Peyer's patch (tissue), 4 donors: ENCODE results near the gene GAP43. TPM values are rescaled to one million over a fixed set of nuclear protein-coding genes. Genes with fewer than 3 reads are reported as not detected.

Experiments
- DNase-seq, 3 donors: peaks; one replicate each; pipeline ENCODE4 v3.0.0-alpha.2; 2017 to 2019
- H3K27ac ChIP-seq, 4 donors: fragments of 200-600 bp; sonication (generic); one replicate each; pipeline ENCODE4 v1.5.1; 2016 to 2019
- H3K27me3 ChIP-seq, 2 donors: fragments of 200-600 bp; sonication (generic); one replicate each; pipeline ENCODE4 v1.5.1; 2019
- H3K36me3 ChIP-seq, 3 donors: fragments of 200-600 bp; sonication (generic); one replicate each; pipeline ENCODE4 v1.5.1; 2016 to 2019
- H3K4me1 ChIP-seq, 4 donors: fragments of 200-600 bp; sonication (generic); one replicate each; pipeline ENCODE4 v1.5.1; 2016 to 2019
- H3K4me3 ChIP-seq, 4 donors: fragments of 200-600 bp; sonication (generic); 1 replicate in 3 of 4; 2 replicates in 1 of 4; pipeline ENCODE4 v1.5.1; 2016 to 2019; ENCODE audit warnings: mild to moderate bottlenecking in 1 of 4
- H3K9me3 ChIP-seq, 4 donors: fragments of 200-600 bp; sonication (generic); one replicate each; pipeline ENCODE4 v1.5.1; 2016 to 2019; ENCODE audit warnings: mild to moderate bottlenecking in 1 of 4
- POLR2A ChIP-seq, 2 donors: fragments of 450-650 bp; IDR thresholded peaks; one replicate each; pipeline ENCODE4 v1.5.1; 2017; ENCODE audit warnings: antibody characterized with exemption in 2 of 2, mild to moderate bottlenecking in 2 of 2, moderate library complexity in 2 of 2
- total RNA-seq, 4 donors: library from RNA; depleted of rRNA; stranded (reverse); fragments of >200 nt; gene quantifications; one replicate each; pipeline ENCODE4 v1.1.0, GENCODE V29; 2016
- TF ChIP-seq, protein P1 (sequence below), 6 experiments: fragments of 450-650 bp in 4 of 6; fragments of 200-600 bp in 2 of 6; sonication (generic) in 1 of 6; IDR thresholded peaks; one replicate each; pipeline ENCODE4 v1.5.1; 2017 to 2019; ENCODE audit warnings: antibody characterized with exemption in 6 of 6, mild to moderate bottlenecking in 3 of 6, moderate library complexity in 1 of 6

The GAP43 gene
- total RNA-seq, 4 donors from 2014 or later = 1.5 to 1.9 TPM; not detected in 2

DNA sequence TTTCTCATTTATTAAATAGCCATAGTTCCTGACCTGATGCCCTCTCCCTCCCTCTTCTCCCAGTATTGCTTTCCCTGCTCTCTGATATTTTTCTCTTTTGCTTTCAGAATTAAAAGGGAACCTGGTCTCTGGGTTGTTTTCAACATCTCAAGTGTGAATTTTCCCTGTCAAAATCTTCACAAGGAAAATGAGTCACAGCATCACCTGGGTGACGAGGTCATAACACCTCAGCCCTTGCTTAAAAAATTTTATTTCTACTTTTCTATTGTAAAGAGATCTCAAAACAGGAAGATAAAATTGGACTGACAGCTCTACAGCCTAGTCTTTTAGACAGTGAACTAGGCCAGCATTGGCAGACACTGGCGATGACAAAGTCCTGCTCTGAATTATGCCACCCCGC lies 40.1 kb downstream of the GAP43 start:
- H3K4me3 ChIP-seq = no peak overlapping the region
- DNase-seq = no peak

DNA sequence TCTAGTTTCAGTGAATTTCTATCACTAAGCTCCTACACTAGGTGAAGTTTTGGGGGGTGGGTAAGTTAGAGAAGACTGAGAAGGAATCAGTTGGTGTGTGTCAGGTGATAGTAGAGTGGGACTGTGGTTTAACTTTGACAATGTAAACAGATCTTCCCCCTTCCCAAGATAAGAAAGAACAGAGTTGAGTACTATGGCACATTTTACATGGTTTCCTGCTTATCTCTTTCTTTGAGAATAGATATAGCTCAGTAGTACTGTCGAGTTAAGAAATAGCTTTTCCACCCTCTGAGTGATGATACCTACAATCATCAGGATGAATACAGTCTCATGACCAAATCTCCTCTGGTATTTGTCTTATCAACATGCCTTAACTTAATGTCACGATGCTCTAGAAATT lies 42.8 kb downstream of the GAP43 start:
- Histone ChIP-seq H3K4me1 (no peaks in the 10 kb centered on the region), H3K36me3 (no peaks in the 10 kb centered on the region), H3K27ac (no peak overlapping the region), H3K27me3 (no peaks in the 10 kb centered on the region), H3K4me3 (no peak overlapping the region), H3K9me3 (no peaks in the 10 kb centered on the region)
- TF ChIP-seq, protein P1, sequence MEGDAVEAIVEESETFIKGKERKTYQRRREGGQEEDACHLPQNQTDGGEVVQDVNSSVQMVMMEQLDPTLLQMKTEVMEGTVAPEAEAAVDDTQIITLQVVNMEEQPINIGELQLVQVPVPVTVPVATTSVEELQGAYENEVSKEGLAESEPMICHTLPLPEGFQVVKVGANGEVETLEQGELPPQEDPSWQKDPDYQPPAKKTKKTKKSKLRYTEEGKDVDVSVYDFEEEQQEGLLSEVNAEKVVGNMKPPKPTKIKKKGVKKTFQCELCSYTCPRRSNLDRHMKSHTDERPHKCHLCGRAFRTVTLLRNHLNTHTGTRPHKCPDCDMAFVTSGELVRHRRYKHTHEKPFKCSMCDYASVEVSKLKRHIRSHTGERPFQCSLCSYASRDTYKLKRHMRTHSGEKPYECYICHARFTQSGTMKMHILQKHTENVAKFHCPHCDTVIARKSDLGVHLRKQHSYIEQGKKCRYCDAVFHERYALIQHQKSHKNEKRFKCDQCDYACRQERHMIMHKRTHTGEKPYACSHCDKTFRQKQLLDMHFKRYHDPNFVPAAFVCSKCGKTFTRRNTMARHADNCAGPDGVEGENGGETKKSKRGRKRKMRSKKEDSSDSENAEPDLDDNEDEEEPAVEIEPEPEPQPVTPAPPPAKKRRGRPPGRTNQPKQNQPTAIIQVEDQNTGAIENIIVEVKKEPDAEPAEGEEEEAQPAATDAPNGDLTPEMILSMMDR (IDR thresholded peaks at IDR 0.05) = no peak
- no peak for TF ChIP-seq POLR2A (IDR thresholded peaks at IDR 0.05)
- DNase-seq = no peak

More for the DNA sequence above, 40.1 kb downstream of the GAP43 start:
- H3K27ac ChIP-seq = no peak overlapping the region
- H3K4me1 ChIP-seq = no peaks in the 10 kb centered on the region
- TF ChIP-seq POLR2A (IDR thresholded peaks at IDR 0.05) = no peak
- TF ChIP-seq, protein P1 (IDR thresholded peaks at IDR 0.05) = no peak
- no peaks in the 10 kb centered on the region for H3K9me3 ChIP-seq
- no peaks in the 10 kb centered on the region for H3K27me3 ChIP-seq
- H3K36me3 ChIP-seq = no peaks in the 10 kb centered on the region

DNA sequence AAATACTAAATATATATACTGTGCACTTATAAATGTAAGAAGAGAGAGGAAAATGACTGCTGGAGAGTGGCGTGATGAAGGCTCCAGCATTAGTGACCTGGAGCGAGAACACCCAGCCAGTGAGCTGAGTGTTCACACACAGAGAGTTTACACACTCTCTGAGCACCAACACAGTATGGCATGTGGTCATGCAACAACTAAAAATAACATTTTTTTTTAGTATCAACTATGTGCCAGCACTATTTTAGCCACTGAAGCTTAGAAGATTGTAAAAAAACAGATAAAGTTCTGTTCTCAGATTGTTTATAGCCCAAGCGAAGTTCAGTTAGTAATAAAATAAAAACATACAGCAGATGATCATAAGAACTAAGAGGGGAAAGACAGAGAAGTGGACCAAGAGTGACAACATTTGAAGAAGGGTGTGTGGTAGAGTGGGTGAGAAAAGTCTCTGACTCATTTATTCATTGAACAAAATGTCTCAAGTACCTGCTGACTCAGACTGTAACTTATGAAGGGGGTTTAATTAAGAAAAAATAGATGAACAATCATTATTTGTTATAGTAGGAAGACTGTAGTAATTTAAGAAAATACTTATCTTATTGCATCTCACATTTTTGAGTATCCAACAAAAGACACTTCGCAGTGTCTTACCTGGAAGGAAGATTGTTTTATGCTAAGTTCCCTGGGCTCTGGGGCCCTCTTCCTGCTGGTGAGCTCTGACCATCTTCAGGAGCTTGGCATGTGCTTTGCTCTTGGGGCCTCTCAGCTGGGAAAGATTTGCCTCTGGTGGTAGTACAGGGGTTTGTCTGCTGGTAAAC lies 43.8 kb downstream of the GAP43 start:
- H3K9me3 ChIP-seq = no peaks in the 10 kb centered on the region
- H3K4me1 ChIP-seq = no peaks in the 10 kb centered on the region
- no peak overlapping the region for H3K4me3 ChIP-seq
- TF ChIP-seq, protein P1 (IDR thresholded peaks at IDR 0.05) = no peak
- no peak for TF ChIP-seq POLR2A (IDR thresholded peaks at IDR 0.05)
- no peak overlapping the region for H3K27ac ChIP-seq
- no peak for DNase-seq
- H3K36me3 ChIP-seq = no peaks in the 10 kb centered on the region
- no peaks in the 10 kb centered on the region for H3K27me3 ChIP-seq

DNA sequence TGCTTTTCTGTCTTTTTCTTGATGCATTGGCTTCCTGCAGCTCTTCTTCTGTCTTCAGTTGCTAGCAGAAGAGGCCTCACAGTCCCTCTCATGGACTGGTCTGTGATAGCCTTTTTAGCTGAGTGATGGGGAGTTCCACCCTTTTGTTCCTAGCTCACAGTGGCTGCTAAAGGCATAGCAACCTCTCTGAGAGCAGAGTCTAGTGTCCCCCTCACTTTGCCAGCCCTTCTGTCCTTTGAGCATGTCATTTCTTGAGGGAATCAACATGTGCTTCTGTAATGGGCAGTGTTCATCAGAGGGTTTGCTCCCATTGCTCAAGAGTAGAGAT lies 44.4 kb downstream of the GAP43 start:
- H3K27me3 ChIP-seq = no peaks in the 10 kb centered on the region
- no peak overlapping the region for H3K27ac ChIP-seq
- TF ChIP-seq, protein P1 (IDR thresholded peaks at IDR 0.05) = no peak
- no peak for TF ChIP-seq POLR2A (IDR thresholded peaks at IDR 0.05)
- DNase-seq = no peak
- no peaks in the 10 kb centered on the region for H3K4me1 ChIP-seq
- no peaks in the 10 kb centered on the region for H3K9me3 ChIP-seq
- H3K4me3 ChIP-seq = no peak overlapping the region
- no peaks in the 10 kb centered on the region for H3K36me3 ChIP-seq

DNA sequence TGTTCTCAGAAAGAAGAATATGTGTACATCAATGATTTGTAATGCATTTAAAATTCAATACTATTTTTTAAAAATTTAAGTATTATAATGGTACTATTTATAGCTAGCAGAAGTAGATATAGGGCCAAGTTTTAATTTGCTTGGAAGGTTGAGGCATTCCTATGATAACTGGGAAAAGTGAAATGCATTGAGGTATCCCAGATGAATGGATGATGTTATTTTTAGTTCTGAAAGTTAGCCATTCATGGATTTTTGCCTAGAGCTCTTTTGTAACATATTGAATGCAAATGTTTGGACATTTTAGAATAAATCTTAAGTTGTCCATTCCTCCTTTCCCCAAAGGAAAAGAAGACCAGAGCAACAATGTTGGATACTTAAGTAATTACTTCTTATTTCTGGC lies 47.6 kb downstream of the GAP43 start:
- H3K4me3 ChIP-seq = no peak overlapping the region
- no peak for DNase-seq
- H3K9me3 ChIP-seq = no peaks in the 10 kb centered on the region
- no peak overlapping the region for H3K27ac ChIP-seq
- H3K36me3 ChIP-seq = no peaks in the 10 kb centered on the region
- TF ChIP-seq POLR2A (IDR thresholded peaks at IDR 0.05) = no peak
- TF ChIP-seq, protein P1 (IDR thresholded peaks at IDR 0.05) = no peak
- no peaks in the 10 kb centered on the region for H3K4me1 ChIP-seq
- no peaks in the 10 kb centered on the region for H3K27me3 ChIP-seq
